HepG2 (cell line): ENCODE results near the gene PRR36. TPM values are rescaled to one million over a fixed set of nuclear protein-coding genes. Genes with fewer than 3 reads are reported as not detected.

Experiments
- AKNA ChIP-seq: sonication (generic); formaldehyde crosslinking; IDR thresholded peaks from 2 replicates; pipeline ENCODE4 v1.4.0; 2020; ENCODE audit warnings: missing genetic modification reagents, borderline replicate concordance
- BRD4 ChIP-seq: sonication (generic); formaldehyde crosslinking; IDR thresholded peaks from 2 replicates; pipeline ENCODE4 v1.4.0; 2020; ENCODE audit warnings: missing genetic modification reagents
- ETV5 ChIP-seq: IDR thresholded peaks from 2 replicates; pipeline ENCODE4 v1.6.1; 2018; ENCODE audit warnings: missing biosample characterization, missing genetic modification reagents, inconsistent platforms, borderline replicate concordance
- FOXO1 ChIP-seq: sonication (generic); formaldehyde crosslinking; IDR thresholded peaks from 2 replicates; pipeline ENCODE4 v1.4.0; 2020; ENCODE audit warnings: missing genetic modification reagents
- GZF1 ChIP-seq: sonication (generic); formaldehyde crosslinking; IDR thresholded peaks from 2 replicates; pipeline ENCODE4 v1.5.1; 2020; ENCODE audit warnings: mild to moderate bottlenecking, missing genetic modification reagents
- IRF1 ChIP-seq: sonication (generic); formaldehyde crosslinking; IDR thresholded peaks from 2 replicates; pipeline ENCODE4 v1.4.0; 2020; ENCODE audit warnings: low read depth, mild to moderate bottlenecking, missing genetic modification reagents
- KAT7 ChIP-seq: IDR thresholded peaks from 2 replicates; pipeline ENCODE4 v1.6.1; 2018; ENCODE audit warnings: borderline replicate concordance, missing compliant biosample characterization
- MXD1 ChIP-seq: sonication (generic); formaldehyde crosslinking; IDR thresholded peaks from 2 replicates; pipeline ENCODE4 v1.4.0; 2020; ENCODE audit warnings: mild to moderate bottlenecking, missing genetic modification reagents
- NCOA5 ChIP-seq: sonication (generic); formaldehyde crosslinking; IDR thresholded peaks from 2 replicates; pipeline ENCODE4 v1.4.0; 2020; ENCODE audit warnings: missing genetic modification reagents
- PHF21A ChIP-seq: sonication (generic); formaldehyde crosslinking; IDR thresholded peaks from 2 replicates; pipeline ENCODE4 v1.5.0; 2020; ENCODE audit warnings: mild to moderate bottlenecking, missing genetic modification reagents
- PPARG ChIP-seq: conservative IDR thresholded peaks from 2 replicates; pipeline ENCODE4 v1.6.1; 2016; ENCODE audit warnings: missing biosample characterization, missing genetic modification reagents
- UBTF ChIP-seq: sonication (generic); formaldehyde crosslinking; IDR thresholded peaks from 2 replicates; pipeline ENCODE4 v1.4.0; 2020; ENCODE audit warnings: mild to moderate bottlenecking, missing genetic modification reagents
- XBP1 ChIP-seq: sonication (generic); formaldehyde crosslinking; IDR thresholded peaks from 2 replicates; pipeline ENCODE4 v1.5.0; 2020; ENCODE audit warnings: missing genetic modification reagents
- ZBTB14 ChIP-seq: sonication (generic); formaldehyde crosslinking; IDR thresholded peaks from 2 replicates; pipeline ENCODE4 v1.4.0; 2020; ENCODE audit warnings: missing genetic modification reagents
- ZFP90 ChIP-seq: sonication (generic); formaldehyde crosslinking; IDR thresholded peaks from 2 replicates; pipeline ENCODE4 v1.8.0; 2022; ENCODE audit warnings: missing genetic modification reagents, mild to moderate bottlenecking, inconsistent platforms, borderline replicate concordance
- ZMAT5 ChIP-seq: sonication (generic); formaldehyde crosslinking; IDR thresholded peaks from 2 replicates; pipeline ENCODE4 v1.5.0; 2020; ENCODE audit warnings: mild to moderate bottlenecking, low read depth, missing genetic modification reagents, borderline replicate concordance
- ZNF253 ChIP-seq: sonication (generic); formaldehyde crosslinking; IDR thresholded peaks from 2 replicates; pipeline ENCODE4 v1.8.0; 2022; ENCODE audit warnings: mild to moderate bottlenecking, missing genetic modification reagents, borderline replicate concordance
- ZNF256 ChIP-seq: sonication (generic); formaldehyde crosslinking; conservative IDR thresholded peaks from 2 replicates; pipeline ENCODE4 v1.4.0; 2020; ENCODE audit warnings: missing genetic modification reagents
- ZNF468 ChIP-seq: sonication (generic); formaldehyde crosslinking; IDR thresholded peaks from 2 replicates; pipeline ENCODE4 v1.8.0; 2022; ENCODE audit warnings: mild to moderate bottlenecking, moderate library complexity, missing genetic modification reagents
- ZNF619 ChIP-seq: sonication (generic); formaldehyde crosslinking; IDR thresholded peaks from 2 replicates; pipeline ENCODE4 v1.4.0; 2020; ENCODE audit warnings: mild to moderate bottlenecking, missing genetic modification reagents
- polyA plus RNA-seq, 8 experiments: library from polyadenylated mRNA; depleted of rRNA in 3 of 8; stranded (reverse) in 7 of 8; unstranded in 1 of 8; fragments of >200 nt; fragmentation: Illumina TruSeq in 4 of 8; extraction: Trizol in 4 of 8; gene quantifications; 2 replicates each; pipeline versions ENCODE4 v1.2.1 to v1.2.3, GENCODE V29; 2011 to 2016; ENCODE audit warnings: low read depth in 4 of 8, missing spikeins in 1 of 8, mixed read lengths in 1 of 8; ENCODE audit not compliant: insufficient read depth in 1 of 8
- total RNA-seq, 5 experiments: library from RNA; depleted of rRNA; stranded (reverse); fragments of >200 nt; fragmentation: Illumina TruSeq; extraction: Trizol; gene quantifications; 2 replicates each; pipeline ENCODE4 v1.2.3, GENCODE V29; 2016; ENCODE audit warnings: low read depth in 1 of 5

The PRR36 gene
- total and polyA plus RNA-seq, 2 of the 13 experiments (the other 11 are each of a cell fraction or from before 2014, with no cell fraction given), result 0.07 to 0.17 TPM

- TF ChIP-seq AKNA (CRISPR knock-in tag), result no peak; the same call in 1 of the 2 replicates
- TF ChIP-seq XBP1 (CRISPR knock-in tag), result no peak
- peak; percentile 52; the same call in 1 of the 2 replicates for TF ChIP-seq ZFP90 (CRISPR knock-in tag)
- TF ChIP-seq IRF1 (CRISPR knock-in tag), result no peak
- TF ChIP-seq PHF21A (CRISPR knock-in tag), result peak; percentile 60
- TF ChIP-seq ZNF619 (CRISPR knock-in tag), result no peak
- no peak for TF ChIP-seq ZNF468 (CRISPR knock-in tag)
- TF ChIP-seq GZF1 (CRISPR knock-in tag), result no peak
- TF ChIP-seq ETV5, result no peak
- no peak for TF ChIP-seq ZNF256
- TF ChIP-seq ZBTB14, result no peak
- no peak for TF ChIP-seq BRD4 (CRISPR knock-in tag)
- TF ChIP-seq KAT7 (CRISPR knock-in tag), result no peak; the same call in 1 of the 2 replicates
- 0 out of 2 replicates have a peak, but pooled peaks have one; percentile 65 for TF ChIP-seq ZNF253 (CRISPR knock-in tag)
- no peak for TF ChIP-seq NCOA5 (CRISPR knock-in tag)
- TF ChIP-seq PPARG (CRISPR knock-in tag), result no peak
- TF ChIP-seq FOXO1 (CRISPR knock-in tag), result 0 out of 2 replicates have a peak, but pooled peaks have one; percentile 30
- no peak for TF ChIP-seq ZMAT5
- TF ChIP-seq MXD1 (CRISPR knock-in tag), result peak; percentile 66
- peak; percentile 84 for TF ChIP-seq UBTF
These were observed 14.1 kb upstream of the PRR36 start, which contains the start of gene LRRC8E (continued) for GRCh38 chr19:7888145-7888825.
